Subcutaneous adipose tissue (tissue), 4 donors: ENCODE measurements around the gene CHRNB4. TPM values are rescaled to one million over a fixed set of nuclear protein-coding genes. Genes with fewer than 3 reads are reported as not detected.

Experiments
- total RNA-seq, 4 donors: library from RNA; depleted of rRNA; stranded (reverse); fragments of >200 nt; gene quantifications; one replicate each; pipeline ENCODE4 v1.1.0, GENCODE V29; 2016
- TF ChIP-seq, protein P1 (sequence below): fragments of 450-650 bp; IDR thresholded peaks from one replicate; pipeline ENCODE4 v1.5.1; 2016; ENCODE audit warnings: low read depth, mild to moderate bottlenecking, control low read depth, antibody characterized with exemption, moderate library complexity

The CHRNB4 gene
- total RNA-seq, 4 donors from 2014 or later = not detected

GRCh38 chr15:78618490-78618934 is 22.5 kb downstream of the CHRNB4 start:
- TF ChIP-seq, protein P1, sequence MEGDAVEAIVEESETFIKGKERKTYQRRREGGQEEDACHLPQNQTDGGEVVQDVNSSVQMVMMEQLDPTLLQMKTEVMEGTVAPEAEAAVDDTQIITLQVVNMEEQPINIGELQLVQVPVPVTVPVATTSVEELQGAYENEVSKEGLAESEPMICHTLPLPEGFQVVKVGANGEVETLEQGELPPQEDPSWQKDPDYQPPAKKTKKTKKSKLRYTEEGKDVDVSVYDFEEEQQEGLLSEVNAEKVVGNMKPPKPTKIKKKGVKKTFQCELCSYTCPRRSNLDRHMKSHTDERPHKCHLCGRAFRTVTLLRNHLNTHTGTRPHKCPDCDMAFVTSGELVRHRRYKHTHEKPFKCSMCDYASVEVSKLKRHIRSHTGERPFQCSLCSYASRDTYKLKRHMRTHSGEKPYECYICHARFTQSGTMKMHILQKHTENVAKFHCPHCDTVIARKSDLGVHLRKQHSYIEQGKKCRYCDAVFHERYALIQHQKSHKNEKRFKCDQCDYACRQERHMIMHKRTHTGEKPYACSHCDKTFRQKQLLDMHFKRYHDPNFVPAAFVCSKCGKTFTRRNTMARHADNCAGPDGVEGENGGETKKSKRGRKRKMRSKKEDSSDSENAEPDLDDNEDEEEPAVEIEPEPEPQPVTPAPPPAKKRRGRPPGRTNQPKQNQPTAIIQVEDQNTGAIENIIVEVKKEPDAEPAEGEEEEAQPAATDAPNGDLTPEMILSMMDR = no peak

GRCh38 chr15:78618064-78618463 is 22.9 kb downstream of the CHRNB4 start:
- TF ChIP-seq, protein P1 = no peak

- TF ChIP-seq, protein P1 = no peak
Observed at GRCh38 chr15:78617516-78617915, 23.5 kb downstream of the CHRNB4 start.

- TF ChIP-seq, protein P1 = no peak
Observed at GRCh38 chr15:78617076-78617475, 23.9 kb downstream of the CHRNB4 start.

DNA sequence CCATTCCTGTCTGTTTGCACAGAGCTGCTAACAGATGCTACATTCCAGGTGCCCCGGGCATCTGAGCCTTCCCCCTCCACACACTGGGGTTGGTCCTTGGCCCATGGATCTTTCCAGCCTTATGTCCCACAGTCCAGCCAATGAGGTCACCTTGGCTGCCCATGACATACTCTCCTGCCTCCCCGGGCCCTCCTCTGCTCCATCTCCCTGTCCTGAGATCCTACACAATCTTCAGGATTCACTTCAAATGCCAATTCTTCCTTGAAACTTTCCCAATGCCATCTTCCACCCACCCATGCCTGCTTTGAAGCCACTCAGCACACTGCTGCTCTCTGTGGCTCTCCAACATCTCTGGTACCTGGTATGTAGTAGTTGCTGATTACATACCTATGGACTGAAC is 24.5 kb downstream of the CHRNB4 start:
- TF ChIP-seq, protein P1 = no peak

DNA sequence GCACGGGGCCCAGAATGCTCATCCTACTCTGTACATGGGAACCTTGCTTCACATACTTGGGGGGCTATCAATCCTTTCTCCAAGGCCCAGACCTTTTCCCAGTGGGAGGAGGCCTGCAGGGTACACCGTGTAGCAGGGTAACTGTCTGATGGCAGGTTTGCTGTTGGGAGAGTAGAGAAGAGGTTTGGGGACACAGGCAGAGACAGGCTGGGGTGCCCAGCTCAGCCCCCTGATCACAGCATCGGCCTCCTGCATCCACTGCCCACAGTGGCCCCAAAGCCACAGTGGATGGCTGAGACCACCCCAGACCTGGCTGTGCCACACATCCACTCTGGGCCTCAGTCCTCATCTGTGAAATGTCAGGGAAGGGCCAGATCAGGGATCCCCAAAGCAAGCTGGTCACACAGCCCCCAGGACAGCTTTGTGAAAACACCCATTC is 25.8 kb downstream of the CHRNB4 start:
- TF ChIP-seq, protein P1 = no peak

DNA sequence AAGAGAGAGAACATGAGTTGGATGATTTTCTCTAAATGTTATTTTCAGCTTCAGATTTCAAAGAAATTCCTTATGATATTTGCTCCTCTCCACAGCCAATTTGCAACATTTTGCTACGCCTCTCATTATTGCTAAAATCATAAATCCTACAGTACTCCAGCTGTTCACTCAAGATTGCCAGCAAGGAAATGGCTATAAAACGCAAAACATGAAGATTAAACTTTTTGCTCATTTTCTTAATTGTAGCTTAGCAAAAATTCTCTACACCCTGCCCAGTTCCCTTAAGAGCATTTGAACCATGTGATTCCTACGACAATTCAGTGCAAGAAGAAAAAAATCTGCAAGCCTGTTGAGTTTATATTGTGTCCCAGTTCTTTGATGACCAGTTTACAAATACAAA is 27.0 kb downstream of the CHRNB4 start:
- TF ChIP-seq, protein P1 = no peak
